ENCODE data around the gene NELFA. TPM values are rescaled to one million over a fixed set of nuclear protein-coding genes. Genes with fewer than 3 reads are reported as not detected.

Gene NELFA
- total and polyA plus RNA-seq, 2 of the 4 experiments (the other 2 are of a cell fraction) = 4.3 to 21.9 TPM

- Histone ChIP-seq H2BK20ac (ENCODE audit: low read depth, low read length) (no peak overlapping the region), H3K27ac (ENCODE audit: insufficient read depth, low read length) (no peak overlapping the region), H4K8ac (ENCODE audit: low read depth in 2 of 2, low read length in 2 of 2) (no peak overlapping the region), H4K20me1 (ENCODE audit: insufficient read depth, low read length) (no peaks in the 10 kb centered on the region), H3K9ac (ENCODE audit: low read depth, low read length) (no peak overlapping the region), H3K79me1 (ENCODE audit: low read depth in 1 of 2, low read length in 2 of 2) (no peaks in the 10 kb centered on the region), H3K4me1 (ENCODE audit: control insufficient read depth, insufficient read depth, low read length) (peaks cover 1% of the 10 kb centered on the region; the same call in 1 of the 2 replicates), H3K56ac (ENCODE audit: extremely low read depth, insufficient read depth, low read length) (no peak overlapping the region), H3K4me3 (ENCODE audit: insufficient read depth, low read depth, low read length) (no peak overlapping the region), H3K18ac (ENCODE audit: low read depth, low read length) (no peak overlapping the region), H2AK9ac (replicated peaks; ENCODE audit: low read depth, low read length, poor library complexity) (no peak overlapping the region), H2AK5ac (ENCODE audit: low read depth, low read length) (no peak overlapping the region), H3K4ac (ENCODE audit: low read depth, low read length) (no peak overlapping the region), H2AFZ (replicated peaks; ENCODE audit: low read length, poor library complexity) (no peak overlapping the region), H3K27me3 (ENCODE audit: control insufficient read depth, insufficient read depth, low read length) (peaks cover 55% of the 10 kb centered on the region), H4K5ac (ENCODE audit: low read depth, low read length) (no peak overlapping the region), H3K9me3 (ENCODE audit: control insufficient read depth, insufficient read depth, low read length) (no peaks in the 10 kb centered on the region; the same call in 1 of the 2 replicates), H3K14ac (replicated peaks; ENCODE audit: low read depth, low read length) (no peak overlapping the region), H2BK120ac (ENCODE audit: low read depth, low read length) (no peak overlapping the region), H3K9me1 (ENCODE audit: insufficient read depth, low read length) (no peaks in the 10 kb centered on the region), H3K23ac (ENCODE audit: low read depth, low read length) (no peak overlapping the region), H3K36me3 (ENCODE audit: control insufficient read depth, insufficient read depth, low read length) (no peaks in the 10 kb centered on the region), H4K91ac (ENCODE audit: insufficient read depth, low read depth, low read length) (no peak overlapping the region), H2BK15ac (ENCODE audit: low read depth, low read length) (no peak overlapping the region), H2BK5ac (ENCODE audit: low read depth, low read length, poor library complexity, severe bottlenecking) (no peak overlapping the region), H3K4me2 (ENCODE audit: low read depth, low read length) (no peak overlapping the region)
- ChIA-PET CTCF (no interaction called here), POLR2A (ENCODE audit: unreplicated experiment) (no interaction called here)
- WGBS, 2 experiments (ENCODE audit: extremely low coverage in 2 of 2, insufficient read length in 1 of 2) = 88% methylated on average over 4 of the region's 26 CpGs; no CpG with 5 or more reads in 1 of the 2 experiments
- intact Hi-C loops (cut with micrococcal nuclease) = no loop called here
- in situ Hi-C loops (cut with MboI; ENCODE audit: low sequenced_read_pairs) = no loop called here
- BruUV-seq (replicated peaks) = no TSS peak
- TF ChIP-seq, protein P1, sequence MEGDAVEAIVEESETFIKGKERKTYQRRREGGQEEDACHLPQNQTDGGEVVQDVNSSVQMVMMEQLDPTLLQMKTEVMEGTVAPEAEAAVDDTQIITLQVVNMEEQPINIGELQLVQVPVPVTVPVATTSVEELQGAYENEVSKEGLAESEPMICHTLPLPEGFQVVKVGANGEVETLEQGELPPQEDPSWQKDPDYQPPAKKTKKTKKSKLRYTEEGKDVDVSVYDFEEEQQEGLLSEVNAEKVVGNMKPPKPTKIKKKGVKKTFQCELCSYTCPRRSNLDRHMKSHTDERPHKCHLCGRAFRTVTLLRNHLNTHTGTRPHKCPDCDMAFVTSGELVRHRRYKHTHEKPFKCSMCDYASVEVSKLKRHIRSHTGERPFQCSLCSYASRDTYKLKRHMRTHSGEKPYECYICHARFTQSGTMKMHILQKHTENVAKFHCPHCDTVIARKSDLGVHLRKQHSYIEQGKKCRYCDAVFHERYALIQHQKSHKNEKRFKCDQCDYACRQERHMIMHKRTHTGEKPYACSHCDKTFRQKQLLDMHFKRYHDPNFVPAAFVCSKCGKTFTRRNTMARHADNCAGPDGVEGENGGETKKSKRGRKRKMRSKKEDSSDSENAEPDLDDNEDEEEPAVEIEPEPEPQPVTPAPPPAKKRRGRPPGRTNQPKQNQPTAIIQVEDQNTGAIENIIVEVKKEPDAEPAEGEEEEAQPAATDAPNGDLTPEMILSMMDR (conservative IDR thresholded peaks at IDR 0.05; ENCODE audit: low read depth, low read length) = no peak
- no peak for TF ChIP-seq CHD1 (IDR thresholded peaks at IDR 0.05; ENCODE audit: low read depth, low read length)
- no peak for TF ChIP-seq POLR2A (IDR thresholded peaks at IDR 0.05; ENCODE audit: low read depth, low read length)
- no peak for TF ChIP-seq BHLHE40 (IDR thresholded peaks at IDR 0.05; ENCODE audit: low read depth, low read length)
- no peak for TF ChIP-seq NFE2L2 (IDR thresholded peaks at IDR 0.05; ENCODE audit: low read depth, low read length)
- TF ChIP-seq SMC3 (IDR thresholded peaks at IDR 0.05; ENCODE audit: low read depth, low read length) = no peak
- TF ChIP-seq RAD21 (IDR thresholded peaks at IDR 0.05; ENCODE audit: low read length) = no peak
- no peak for TF ChIP-seq RCOR1 (IDR thresholded peaks at IDR 0.05; ENCODE audit: insufficient replicate concordance, low read length)
- TF ChIP-seq MAZ (IDR thresholded peaks at IDR 0.05; ENCODE audit: borderline replicate concordance, low read depth, low read length) = no peak
- TF ChIP-seq MXI1 (IDR thresholded peaks at IDR 0.05; ENCODE audit: borderline replicate concordance, low read depth, low read length) = no peak
- no peak for TF ChIP-seq FOS (IDR thresholded peaks at IDR 0.05; ENCODE audit: low read depth, low read length)
- TF ChIP-seq, protein P2, sequence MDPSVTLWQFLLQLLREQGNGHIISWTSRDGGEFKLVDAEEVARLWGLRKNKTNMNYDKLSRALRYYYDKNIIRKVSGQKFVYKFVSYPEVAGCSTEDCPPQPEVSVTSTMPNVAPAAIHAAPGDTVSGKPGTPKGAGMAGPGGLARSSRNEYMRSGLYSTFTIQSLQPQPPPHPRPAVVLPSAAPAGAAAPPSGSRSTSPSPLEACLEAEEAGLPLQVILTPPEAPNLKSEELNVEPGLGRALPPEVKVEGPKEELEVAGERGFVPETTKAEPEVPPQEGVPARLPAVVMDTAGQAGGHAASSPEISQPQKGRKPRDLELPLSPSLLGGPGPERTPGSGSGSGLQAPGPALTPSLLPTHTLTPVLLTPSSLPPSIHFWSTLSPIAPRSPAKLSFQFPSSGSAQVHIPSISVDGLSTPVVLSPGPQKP (IDR thresholded peaks at IDR 0.05; ENCODE audit: borderline replicate concordance, low read depth, low read length) = no peak
- no peak for TF ChIP-seq MAFK (IDR thresholded peaks at IDR 0.05; ENCODE audit: low read depth, low read length)
- no peak for TF ChIP-seq CEBPB (IDR thresholded peaks at IDR 0.05; ENCODE audit: low read depth, low read length)
- no peak for TF ChIP-seq USF2 (IDR thresholded peaks at IDR 0.05; ENCODE audit: low read depth, low read length)
- no peak for TF ChIP-seq RFX5 (IDR thresholded peaks at IDR 0.05; ENCODE audit: low read depth, low read length)
- DNase-seq (no peak), ATAC-seq (ENCODE audit: low read depth) (no peak)
- dilution Hi-C loops (cut with HindIII; ENCODE audit: low sequenced_read_pairs, unreplicated experiment) = no loop called here
Measured at GRCh38 chr4:2057382-2058065, 48.8 kb upstream of the NELFA start.
